ENCODE data around the gene BUD13. TPM values are rescaled to one million over a fixed set of nuclear protein-coding genes. Genes with fewer than 3 reads are reported as not detected.

BUD13 gene
- total RNA-seq, 1 experiment from 2014 or later, result 37.7 TPM

GRCh38 chr11:116700586-116701220 is 72.1 kb downstream of the BUD13 start:
- in situ Hi-C loops (cut with HindIII; ENCODE audit: low sequenced_read_pairs), result no loop called here
- DNase-seq (ENCODE audit: low spot score), result no peak

Other genes with a start within 250 kb of the BUD13 start
- 35.9 and 42.7 TPM in 2 replicates for gene ZPR1, start 15.0 kb upstream of the BUD13 start, total RNA-seq (2014; rRNA removed; shearing (Covaris generic))
- gene APOA5, start 18.9 kb upstream of the BUD13 start, total RNA-seq (2014; rRNA removed; shearing (Covaris generic)), result not detected in 2 replicates
- not detected in 2 replicates for gene APOA4, start 50.3 kb upstream of the BUD13 start, total RNA-seq (2014; rRNA removed; shearing (Covaris generic))
- not detected in 2 replicates for gene APOC3, start 56.9 kb upstream of the BUD13 start, total RNA-seq (2014; rRNA removed; shearing (Covaris generic))
- not detected in 2 replicates for gene APOA1, start 64.6 kb upstream of the BUD13 start, total RNA-seq (2014; rRNA removed; shearing (Covaris generic))